Stomach (tissue), 9 donors: ENCODE data around the gene RNF182. TPM values are rescaled to one million over a fixed set of nuclear protein-coding genes. Genes with fewer than 3 reads are reported as not detected.

ENCODE experiments used
- DNase-seq, 2 donors: peaks; one replicate each; pipeline versions ENCODE4 v3.0.0 to v3.0.0-alpha.2; 2013 to 2019
- H3K27ac ChIP-seq, 5 donors: fragments of 200-600 bp in 4 of 5; sonication (generic) in 4 of 5; one replicate each; pipeline ENCODE4 v1.5.1; 2013 to 2019; ENCODE audit warnings: mild to moderate bottlenecking in 1 of 5, moderate library complexity in 1 of 5
- H3K27me3 ChIP-seq, 3 donors: fragments of 200-600 bp; sonication (generic); one replicate each; pipeline ENCODE4 v1.5.1; 2017 to 2019; ENCODE audit warnings: mixed run types in 1 of 3
- H3K36me3 ChIP-seq, 4 donors: fragments of 200-600 bp; sonication (generic); 1 replicate in 3 of 4; 2 replicates in 1 of 4; pipeline ENCODE4 v1.5.1; 2016 to 2019
- H3K4me1 ChIP-seq, 4 donors: fragments of 200-600 bp; sonication (generic); one replicate each; pipeline ENCODE4 v1.5.1; 2016 to 2019
- H3K4me3 ChIP-seq, 4 donors: fragments of 200-600 bp; sonication (generic) in 3 of 4; one replicate each; pipeline ENCODE4 v1.5.1; 2016 to 2019; ENCODE audit warnings: mild to moderate bottlenecking in 1 of 4
- H3K9me3 ChIP-seq, 4 donors: fragments of 200-600 bp; sonication (generic); one replicate each; pipeline ENCODE4 v1.5.1; 2016 to 2019
- CTCF ChIP-seq, 7 experiments: fragments of 450-650 bp in 4 of 7; fragments of 200-600 bp in 3 of 7; sonication (generic) in 3 of 7; IDR thresholded peaks; one replicate each; pipeline ENCODE4 v1.5.1; 2016 to 2019; ENCODE audit warnings: antibody characterized with exemption in 7 of 7, control low read depth in 2 of 7, mild to moderate bottlenecking in 1 of 7
- EP300 ChIP-seq: sonication (generic); formaldehyde crosslinking; IDR thresholded peaks from one replicate; pipeline ENCODE4 v1.6.1; 2017; ENCODE audit warnings: antibody characterized with exemption
- POLR2A ChIP-seq, 4 donors: fragments of 450-650 bp; IDR thresholded peaks; one replicate each; pipeline ENCODE4 v1.6.1; 2016; ENCODE audit warnings: antibody characterized with exemption in 4 of 4, control low read depth in 2 of 4, mild to moderate bottlenecking in 1 of 4, moderate library complexity in 1 of 4
- POLR2AphosphoS5 ChIP-seq, 3 donors: sonication (generic); formaldehyde crosslinking; IDR thresholded peaks; one replicate each; pipeline ENCODE4 v1.6.1; 2016; ENCODE audit warnings: antibody characterized with exemption in 3 of 3
- WGBS, 5 donors: extraction: QIAGEN DNeasy Blood & Tissue Kit in 3 of 5; methylation state at CpG; one replicate each; pipeline versions ENCODE4 v1.1.5 to v1.1.7; 2013 to 2018; 5-methylcytosine and 5-hydroxymethylcytosine counted together
- intact Hi-C: fragments of 100-400 bp; cut with DNase I; formaldehyde crosslinking; loops from one replicate; pipeline ENCODE4 v1.15.1; 2023; ENCODE audit warnings: low total_unique reads
- polyA plus RNA-seq, 3 donors: library from polyadenylated mRNA; stranded (reverse); fragments of 200-250 nt; gene quantifications; one replicate each; pipeline ENCODE4 v1.2.3, GENCODE V29; 2013
- total RNA-seq, 5 donors: library from RNA; depleted of rRNA; stranded (reverse); fragments of >200 nt; gene quantifications; one replicate each; pipeline versions ENCODE4 v1.1.0 to v1.2.3, GENCODE V29; 2014 to 2016
- donor health status: healthy with polysubstance abuse.
- donor health status: Bipolar disorder and iron deficiency.
- donor health status: healthy.

Gene RNF182
- total and polyA plus RNA-seq, 8 donors = 0.10 to 0.18 TPM; not detected in 6

GRCh38 chr6:13923527-13924145 is 1.1 kb upstream of the RNF182 start:
- Histone ChIP-seq H3K36me3 (no peaks in the 10 kb centered on the region), H3K27ac (no peak overlapping the region), H3K4me3 (no peak overlapping the region), H3K9me3 (no peaks in the 10 kb centered on the region), H3K27me3 (peaks cover 0 to 61% (median 44%) of the 10 kb centered on the region in 3 donors), H3K4me1 (peaks cover 13 to 21% (median 19%) of the 10 kb centered on the region in 4 donors)
- no peak for DNase-seq
- 28 to 36% (median 29%) methylated on average over 5 of the region's 5 CpGs for WGBS, 5 donors
- intact Hi-C loops = no loop called here
- TF ChIP-seq POLR2A (IDR thresholded peaks at IDR 0.05) (no peak), CTCF (IDR thresholded peaks at IDR 0.05) (no peak)

- H3K9me3 ChIP-seq = no peaks in the 10 kb centered on the region
- H3K27ac ChIP-seq = peak overlapping the region in 1 of 5 donors; percentile 6
- intact Hi-C loops = no loop called here
- peaks cover 13 to 21% (median 19%) of the 10 kb centered on the region in 4 donors for H3K4me1 ChIP-seq
- H3K27me3 ChIP-seq = peaks cover 0 to 68% (median 51%) of the 10 kb centered on the region in 3 donors
- 2 to 6% (median 3%) methylated on average over 18 to 37 of the region's 37 CpGs for WGBS, 5 donors
- DNase-seq = peak; percentile 37 to 88
- no peaks in the 10 kb centered on the region for H3K36me3 ChIP-seq
- TF ChIP-seq POLR2A (IDR thresholded peaks at IDR 0.05) = no peak
- no peak for TF ChIP-seq EP300
- H3K4me3 ChIP-seq = peak overlapping the region; percentile 35 to 49 (median 45)
These were observed 405 bp upstream of the RNF182 start for GRCh38 chr6:13924146-13924948.

- no peak for DNase-seq
- Histone ChIP-seq H3K36me3 (no peaks in the 10 kb centered on the region), H3K4me3 (no peak overlapping the region), H3K27ac (no peak overlapping the region), H3K27me3 (peaks cover 0 to 86% (median 53%) of the 10 kb centered on the region in 3 donors), H3K4me1 (peaks cover 13 to 21% (median 19%) of the 10 kb centered on the region in 4 donors), H3K9me3 (no peaks in the 10 kb centered on the region)
- intact Hi-C loops = no loop called here
- 77 to 83% (median 79%) methylated on average over 4 of the region's 4 CpGs for WGBS, 5 donors
- TF ChIP-seq POLR2A (IDR thresholded peaks at IDR 0.05) = no peak
- TF ChIP-seq CTCF (IDR thresholded peaks at IDR 0.05) = no peak
- TF ChIP-seq POLR2AphosphoS5 (IDR thresholded peaks at IDR 0.05) = no peak
- TF ChIP-seq EP300 = no peak
These were observed 1.6 kb downstream of the RNF182 start for GRCh38 chr6:13926378-13926777.

GRCh38 chr6:13927203-13927602 is 2.5 kb downstream of the RNF182 start:
- H3K36me3 ChIP-seq = no peaks in the 10 kb centered on the region
- no peak for DNase-seq
- peaks cover 0 to 92% (median 51%) of the 10 kb centered on the region in 3 donors for H3K27me3 ChIP-seq
- intact Hi-C loops = no loop called here
- 80 to 87% (median 85%) methylated on average over 3 of the region's 3 CpGs for WGBS, 5 donors
- no peak overlapping the region for H3K27ac ChIP-seq
- peaks cover 0 to 3% (median 0%) of the 10 kb centered on the region in 4 donors for H3K9me3 ChIP-seq
- no peak overlapping the region for H3K4me3 ChIP-seq
- H3K4me1 ChIP-seq = peaks cover 13 to 21% (median 19%) of the 10 kb centered on the region in 4 donors
- TF ChIP-seq POLR2AphosphoS5 (IDR thresholded peaks at IDR 0.05) (no peak), EP300 (no peak), POLR2A (IDR thresholded peaks at IDR 0.05) (no peak), CTCF (IDR thresholded peaks at IDR 0.05) (no peak)
